Measurements from ENCODE around the gene PDXDC1.
"Not testable (repeated sequence)": the region's sequence is repeated elsewhere in the genome, so short reads cannot be mapped to it uniquely, and the experiment has no call there.

- not testable (repeated sequence) for TF ChIP-seq CTCF (IDR thresholded peaks at IDR 0.05; ENCODE audit: insufficient read depth, low read depth, low read length); EZH2 (IDR thresholded peaks at IDR 0.05; ENCODE audit: insufficient read depth, low read length)
Measured at GRCh38 chr16:15179909-15180308, 205.1 kb downstream of the PDXDC1 start.

All from astrocyte (in vitro differentiated cells and primary cell).